ENCODE results near the gene RFX5. TPM values are rescaled to one million over a fixed set of nuclear protein-coding genes. Genes with fewer than 3 reads are reported as not detected.
A peak's percentile ranks its signal among the peaks of the same experiment; 100 is the strongest.

The RFX5 gene
- total and polyA plus RNA-seq, 5 donors from 2014 or later: 28.8 to 105 (median 35.3) TPM

GRCh38 chr1:151292207-151293030 is 54.6 kb downstream of the RFX5 start:
- no peaks in the 10 kb centered on the region for H3K9me3 ChIP-seq (ENCODE audit: control insufficient read depth in 2 of 2, low read length in 2 of 2)
- Mint-ChIP-seq H3K36me3 (peaks cover 26% of the 10 kb centered on the region), H3K4me3 (no peak overlapping the region), H3K4me1 (peaks cover 0 to 13% (median 6%) of the 10 kb centered on the region in 4 donors), H3K27me3 (no peaks in the 10 kb centered on the region), H3K9me3 (no peaks in the 10 kb centered on the region), H3K27ac (peak overlapping the region in 1 of 3 donors; percentile 34)
- no peak overlapping the region for H3K27ac ChIP-seq (ENCODE audit: insufficient read depth, low read length, poor library complexity, severe bottlenecking)
- no peaks in the 10 kb centered on the region for H3K4me1 ChIP-seq (ENCODE audit: control insufficient read depth, insufficient read depth, low read length, poor library complexity, severe bottlenecking)
- no peak overlapping the region for H3K4me3 ChIP-seq (ENCODE audit: low read depth, low read length)
- ATAC-seq (ENCODE audit: low read depth in 2 of 2) (peak in 1 of 2 donors; percentile 22), DNase-seq (no peak)
- H3K27me3 ChIP-seq (ENCODE audit: control insufficient read depth, insufficient read depth, low read length): no peaks in the 10 kb centered on the region
- peaks cover 80% of the 10 kb centered on the region for H3K36me3 ChIP-seq (ENCODE audit: control insufficient read depth, insufficient read depth, low read length)

GRCh38 chr1:151290709-151291303 is 56.2 kb downstream of the RFX5 start:
- H3K27me3 Mint-ChIP-seq: no peaks in the 10 kb centered on the region
- no peaks in the 10 kb centered on the region for H3K4me1 ChIP-seq (ENCODE audit: control insufficient read depth, insufficient read depth, low read length, poor library complexity, severe bottlenecking)
- no peak for ATAC-seq (ENCODE audit: low read depth in 2 of 2)
- peaks cover 0 to 22% (median 8%) of the 10 kb centered on the region in 4 donors for H3K4me1 Mint-ChIP-seq
- H3K27me3 ChIP-seq (ENCODE audit: control insufficient read depth, insufficient read depth, low read length): no peaks in the 10 kb centered on the region
- H3K27ac Mint-ChIP-seq: no peak overlapping the region
- H3K4me3 ChIP-seq (ENCODE audit: low read depth, low read length): no peak overlapping the region
- H3K27ac ChIP-seq (ENCODE audit: insufficient read depth, low read length, poor library complexity, severe bottlenecking): no peak overlapping the region
- peaks cover 32% of the 10 kb centered on the region for H3K36me3 Mint-ChIP-seq
- H3K9me3 Mint-ChIP-seq: no peaks in the 10 kb centered on the region
- no peak overlapping the region for H3K4me3 Mint-ChIP-seq
- H3K36me3 ChIP-seq (ENCODE audit: control insufficient read depth, insufficient read depth, low read length): peaks cover 83% of the 10 kb centered on the region
- H3K9me3 ChIP-seq (ENCODE audit: control insufficient read depth in 2 of 2, low read length in 2 of 2): no peaks in the 10 kb centered on the region
- DNase-seq: no peak

Other genes with a start within 250 kb of the RFX5 start
- gene SEMA6C, start 200.6 kb downstream of the RFX5 start, total RNA-seq: 7.2 TPM
- gene SEMA6C, start 200.6 kb downstream of the RFX5 start, polyA plus RNA-seq: under 1 TPM; 0.63 to 0.76 (median 0.73) TPM
- 4.3 TPM for gene TNFAIP8L2, start 190.6 kb downstream of the RFX5 start, total RNA-seq
- gene TNFAIP8L2, start 190.6 kb downstream of the RFX5 start, polyA plus RNA-seq: 10 to 100 TPM; 32.9 to 62.5 (median 47.2) TPM
- gene LYSMD1, start 181.3 kb downstream of the RFX5 start, total RNA-seq: 0.54 TPM
- gene LYSMD1, start 181.3 kb downstream of the RFX5 start, polyA plus RNA-seq: under 1 TPM in 3 of 4 donors, not detected in 1; 0.14 to 0.18 (median 0.14) TPM
- 51.0 TPM for gene SCNM1, start 181.1 kb downstream of the RFX5 start, total RNA-seq
- gene SCNM1, start 181.1 kb downstream of the RFX5 start, polyA plus RNA-seq: 100 to 1,000 TPM in 1 of 4 donors, 10 to 100 TPM in 3; 74.3 to 104 (median 90.5) TPM
- 3.3 TPM for gene TMOD4, start 171.3 kb downstream of the RFX5 start, total RNA-seq
- gene TMOD4, start 171.3 kb downstream of the RFX5 start, polyA plus RNA-seq: not detected
- 41.8 TPM for gene VPS72, start 157.1 kb downstream of the RFX5 start, total RNA-seq
- 100 to 1,000 TPM in 1 of 4 donors, 10 to 100 TPM in 3; 83.0 to 101 (median 95.0) TPM for gene VPS72, start 157.1 kb downstream of the RFX5 start, polyA plus RNA-seq
- gene PIP5K1A, start 148.7 kb downstream of the RFX5 start, total RNA-seq: 60.3 TPM
- gene PIP5K1A, start 148.7 kb downstream of the RFX5 start, polyA plus RNA-seq: 10 to 100 TPM; 12.0 to 17.5 (median 15.1) TPM
- gene PSMD4, start 92.5 kb downstream of the RFX5 start, total RNA-seq: 91.6 TPM
- 100 to 1,000 TPM; 242 to 392 (median 297) TPM for gene PSMD4, start 92.5 kb downstream of the RFX5 start, polyA plus RNA-seq
- 31.9 TPM for gene ZNF687, start 65.0 kb downstream of the RFX5 start, total RNA-seq
- 1 to 10 TPM in 3 of 4 donors, under 1 TPM in 1; 0.46 to 1.9 (median 1.4) TPM for gene ZNF687, start 65.0 kb downstream of the RFX5 start, polyA plus RNA-seq
- gene PI4KB, start 19.8 kb downstream of the RFX5 start, total RNA-seq: 73.5 TPM
- gene PI4KB, start 19.8 kb downstream of the RFX5 start, polyA plus RNA-seq: 10 to 100 TPM; 48.4 to 57.4 (median 53.3) TPM
- not detected for gene SELENBP1, start 25.5 kb upstream of the RFX5 start, total RNA-seq
- gene SELENBP1, start 25.5 kb upstream of the RFX5 start, polyA plus RNA-seq: not detected
- 344 TPM for gene PSMB4, start 52.3 kb upstream of the RFX5 start, total RNA-seq
- 10 to 100 TPM; 79.4 to 99.1 (median 91.0) TPM for gene PSMB4, start 52.3 kb upstream of the RFX5 start, polyA plus RNA-seq
- gene POGZ, start 112.2 kb upstream of the RFX5 start, total RNA-seq: 141 TPM
- 10 to 100 TPM in 1 of 4 donors, 1 to 10 TPM in 3; 5.2 to 10.0 (median 5.9) TPM for gene POGZ, start 112.2 kb upstream of the RFX5 start, polyA plus RNA-seq
- 0.37 TPM for gene CGN, start 164.1 kb upstream of the RFX5 start, total RNA-seq
- gene CGN, start 164.1 kb upstream of the RFX5 start, polyA plus RNA-seq: 1 to 10 TPM in 1 of 4 donors, under 1 TPM in 1, not detected in 2; 0.37 to 1.2 TPM
- 13.6 TPM for gene TUFT1, start 193.1 kb upstream of the RFX5 start, total RNA-seq
- gene TUFT1, start 193.1 kb upstream of the RFX5 start, polyA plus RNA-seq: 10 to 100 TPM; 10.2 to 13.6 (median 12.1) TPM

Data from CD4-positive, CD25-positive, alpha-beta regulatory T cell (primary cell).